Left ventricle myocardium inferior (tissue), 1 donor: ENCODE results near the gene CYYR1. TPM values are rescaled to one million over a fixed set of nuclear protein-coding genes. Genes with fewer than 3 reads are reported as not detected.
A peak's percentile ranks its signal among the peaks of the same experiment; 100 is the strongest.

Source experiments
- DNase-seq: peaks from one replicate; pipeline ENCODE4 v3.0.0-alpha.2; 2020
- H3K27ac ChIP-seq: fragments of 200-600 bp; replicated peaks from 2 replicates; pipeline ENCODE4 v1.8.0; 2021
- H3K27me3 ChIP-seq: fragments of 200-600 bp; 2 replicates; pipeline ENCODE4 v1.8.0; 2021; ENCODE audit warnings: low read depth
- H3K36me3 ChIP-seq: fragments of 200-600 bp; 2 replicates; pipeline ENCODE4 v1.8.0; 2021
- H3K4me1 ChIP-seq: fragments of 200-600 bp; 2 replicates; pipeline ENCODE4 v1.8.0; 2021
- H3K4me3 ChIP-seq: fragments of 200-600 bp; 2 replicates; pipeline ENCODE4 v1.8.0; 2021; ENCODE audit warnings: mild to moderate bottlenecking, moderate library complexity
- H3K9me3 ChIP-seq: fragments of 200-600 bp; replicated peaks from 2 replicates; pipeline ENCODE4 v1.8.0; 2021
- CTCF ChIP-seq: fragments of 200-600 bp; IDR thresholded peaks from 2 replicates; pipeline ENCODE4 v1.8.0; 2021; ENCODE audit warnings: antibody characterized with exemption, mild to moderate bottlenecking, borderline replicate concordance
- intact Hi-C: fragments of 100-400 bp; cut with micrococcal nuclease; formaldehyde crosslinking; loops from one replicate; pipeline ENCODE4 v1.11.0; 2022
- total RNA-seq: library from RNA; stranded (reverse); fragmentation: NEBNext Ultra II Directional; extraction: Animal tissue kit (Norgen Biotek cat#: 25700); gene quantifications from one replicate; pipeline ENCODE4 v1.2.1, GENCODE V29; 2021
- donor health status: DM: no; HTN: yes; CAD: no; lungs with severe emphysema.

CYYR1 gene
- total RNA-seq, 1 donor from 2014 or later: 21.6 TPM

- no peak for TF ChIP-seq CTCF
- H3K36me3 ChIP-seq: peaks cover 4% of the 10 kb centered on the region
- DNase-seq: no peak
- no peak overlapping the region for H3K4me3 ChIP-seq
- intact Hi-C loops: no loop called here
- no peaks in the 10 kb centered on the region for H3K9me3 ChIP-seq
- H3K27me3 ChIP-seq: no peaks in the 10 kb centered on the region
- H3K27ac ChIP-seq: peak overlapping the region; percentile 75
- H3K4me1 ChIP-seq: peaks cover 33% of the 10 kb centered on the region
These were observed 17.4 kb downstream of the CYYR1 start for GRCh38 chr21:26555540-26556146.

- Histone ChIP-seq H3K36me3 (peaks cover 4% of the 10 kb centered on the region), H3K27ac (peak overlapping the region; percentile 75), H3K27me3 (no peaks in the 10 kb centered on the region), H3K4me3 (no peak overlapping the region), H3K4me1 (peaks cover 45% of the 10 kb centered on the region), H3K9me3 (no peaks in the 10 kb centered on the region)
- TF ChIP-seq CTCF: no peak
- no peak for DNase-seq
- intact Hi-C loops: no loop called here
These were observed 18.7 kb downstream of the CYYR1 start for GRCh38 chr21:26554365-26554764.

GRCh38 chr21:26553898-26554297, 19.2 kb downstream of the CYYR1 start:
- H3K36me3 ChIP-seq: peaks cover 4% of the 10 kb centered on the region
- peak overlapping the region; percentile 75 for H3K27ac ChIP-seq
- DNase-seq: no peak
- H3K4me3 ChIP-seq: no peak overlapping the region
- no peaks in the 10 kb centered on the region for H3K9me3 ChIP-seq
- intact Hi-C loops: no loop called here
- H3K27me3 ChIP-seq: no peaks in the 10 kb centered on the region
- no peak for TF ChIP-seq CTCF
- H3K4me1 ChIP-seq: peaks cover 50% of the 10 kb centered on the region

GRCh38 chr21:26550326-26550725, 22.8 kb downstream of the CYYR1 start:
- DNase-seq: no peak
- Histone ChIP-seq H3K27me3 (no peaks in the 10 kb centered on the region), H3K4me1 (peaks cover 55% of the 10 kb centered on the region), H3K4me3 (no peak overlapping the region), H3K9me3 (no peaks in the 10 kb centered on the region), H3K27ac (peak overlapping the region; percentile 83), H3K36me3 (no peaks in the 10 kb centered on the region)
- intact Hi-C loops: no loop called here
- TF ChIP-seq CTCF: no peak

DNA sequence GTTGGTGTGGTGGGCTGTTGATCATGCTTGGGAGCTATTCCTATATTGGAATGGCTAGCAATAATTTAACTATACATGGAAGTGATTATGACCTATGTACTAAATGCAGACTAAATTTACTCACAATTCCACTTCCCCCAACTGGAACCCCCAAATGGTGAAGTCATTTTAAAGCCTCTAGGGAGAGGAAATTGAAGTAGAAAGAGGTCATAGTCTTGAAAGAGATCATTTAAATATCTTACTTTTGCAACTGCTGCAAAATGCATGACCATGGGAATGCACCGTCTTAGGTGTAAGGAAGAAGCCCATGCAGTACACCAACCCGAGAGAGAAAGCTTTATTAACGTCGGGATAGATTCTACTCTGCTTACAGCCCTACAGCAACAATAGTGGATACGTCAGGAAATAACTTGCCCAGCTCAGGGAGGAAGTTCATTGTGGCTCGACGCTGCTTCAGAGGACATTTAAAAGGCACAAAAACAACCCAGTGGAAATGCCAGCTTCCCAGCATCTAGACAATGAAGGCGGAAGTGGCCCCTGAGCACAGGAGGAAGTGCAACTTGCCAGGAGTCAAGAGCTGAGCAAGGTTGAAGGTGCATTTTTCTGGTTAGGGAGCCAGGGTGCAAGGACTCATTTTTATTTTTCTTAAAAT, 26.5 kb downstream of the CYYR1 start:
- Histone ChIP-seq H3K27ac (peak overlapping the region; percentile 83), H3K27me3 (no peaks in the 10 kb centered on the region), H3K4me3 (no peak overlapping the region), H3K36me3 (no peaks in the 10 kb centered on the region), H3K9me3 (no peaks in the 10 kb centered on the region), H3K4me1 (peaks cover 43% of the 10 kb centered on the region)
- peak; percentile 22 for DNase-seq
- intact Hi-C loops: no loop called here
- TF ChIP-seq CTCF: no peak
